CD4-positive, alpha-beta memory T cell (primary cell): Measurements from ENCODE around the gene LYRM1. TPM values are rescaled to one million over a fixed set of nuclear protein-coding genes. Genes with fewer than 3 reads are reported as not detected.

Experiments used
- CTCF ChIA-PET: fragments of 350-600 bp; sonication (Branson Sonifier 250); formaldehyde crosslinking; loops from one replicate; lab custom pipeline; 2021; ENCODE audit warnings: inconsistent platforms; ENCODE audit not compliant: partially characterized antibody; lab: Charles Lee
- POLR2A ChIA-PET: fragments of 350-600 bp; sonication (Branson Sonifier 250); formaldehyde crosslinking; loops from one replicate; lab custom pipeline; 2021; ENCODE audit not compliant: partially characterized antibody; lab: Charles Lee
- DNase-seq, 5 donors: peaks; one replicate each; pipeline versions ENCODE4 v3.0.0 to v3.0.0-alpha.2; 2020 to 2022; ENCODE audit warnings: mixed read lengths in 1 of 5
- H3K27ac ChIP-seq: one replicate; pipeline ENCODE4 v1.7.0; 2013; ENCODE audit warnings: low read depth, low read length
- H3K27me3 ChIP-seq: 2 replicates; pipeline ENCODE4 v1.7.0; 2013; ENCODE audit warnings: mild to moderate bottlenecking, low read length, moderate library complexity; ENCODE audit not compliant: insufficient read depth
- H3K36me3 ChIP-seq: 2 replicates; pipeline ENCODE4 v1.7.0; 2013; ENCODE audit warnings: mild to moderate bottlenecking, low read length, moderate library complexity; ENCODE audit not compliant: insufficient read depth
- H3K4me1 ChIP-seq: 2 replicates; pipeline ENCODE4 v1.7.0; 2013; ENCODE audit warnings: mild to moderate bottlenecking, low read length, moderate library complexity; ENCODE audit not compliant: insufficient read depth
- H3K4me3 ChIP-seq, 2 donors: one replicate each; pipeline ENCODE4 v1.7.0; 2013; ENCODE audit warnings: low read length in 2 of 2, mild to moderate bottlenecking in 1 of 2
- H3K9me3 ChIP-seq, 2 donors: one replicate each; pipeline ENCODE4 v1.7.0; 2013; ENCODE audit warnings: low read length in 2 of 2, control low read depth in 1 of 2; ENCODE audit not compliant: control insufficient read depth in 1 of 2
- H3K27ac Mint-ChIP-seq, 7 donors: one replicate each; pipeline ENCODE4 v1.8.0; 2020 to 2021; ENCODE audit warnings: mixed read lengths in 7 of 7, mild to moderate bottlenecking in 6 of 7, inconsistent platforms in 3 of 7, moderate library complexity in 3 of 7
- H3K27me3 Mint-ChIP-seq, 2 donors: one replicate each; pipeline ENCODE4 v1.8.0; 2020 to 2021; ENCODE audit warnings: mixed read lengths in 2 of 2
- H3K36me3 Mint-ChIP-seq, 2 donors: one replicate each; pipeline ENCODE4 v1.8.0; 2020 to 2021; ENCODE audit warnings: mixed read lengths in 2 of 2, inconsistent platforms in 1 of 2, mild to moderate bottlenecking in 1 of 2
- H3K4me1 Mint-ChIP-seq, 4 donors: one replicate each; pipeline ENCODE4 v1.8.0; 2020 to 2021; ENCODE audit warnings: mixed read lengths in 4 of 4, mild to moderate bottlenecking in 1 of 4
- H3K4me3 Mint-ChIP-seq, 8 donors: one replicate each; pipeline ENCODE4 v1.8.0; 2020 to 2021; ENCODE audit warnings: mixed read lengths in 8 of 8, mild to moderate bottlenecking in 7 of 8, moderate library complexity in 6 of 8, inconsistent platforms in 3 of 8
- H3K9me3 Mint-ChIP-seq, 8 donors: one replicate each; pipeline ENCODE4 v1.8.0; 2020 to 2021; ENCODE audit warnings: mixed read lengths in 8 of 8, mild to moderate bottlenecking in 5 of 8, inconsistent platforms in 3 of 8, moderate library complexity in 1 of 8
- intact Hi-C: fragments of 100-400 bp; cut with micrococcal nuclease; formaldehyde crosslinking; loops from one replicate; pipeline ENCODE4 v1.15.1; 2023
- polyA plus RNA-seq, 2 donors: library from polyadenylated mRNA; unstranded; fragments of 300-500 nt; fragmentation: Illumina TruSeq; gene quantifications; one replicate each; pipeline ENCODE4 v1.2.3, GENCODE V29; 2021
- total RNA-seq, 2 experiments: library from RNA; stranded (reverse); gene quantifications; one replicate each; pipeline ENCODE4 v1.2.3, GENCODE V29; 2021

Gene LYRM1
- total and polyA plus RNA-seq, 4 experiments from 2014 or later: 25.8 to 54.3 (median 34.7) TPM

GRCh38 chr16:20871258-20871657 lies 29.3 kb upstream of the LYRM1 start:
- POLR2A ChIA-PET: no interaction called here
- DNase-seq: no peak
- CTCF ChIA-PET: interaction anchor here (6.9 kb wide), 1 partner anchor 20 kb away, joined by 113 read pairs; no protein-coding TSS in a partner anchor
- intact Hi-C loops: no loop called here
- no peak overlapping the region for H3K4me3 ChIP-seq
- Mint-ChIP-seq H3K27ac (peak overlapping the region in 1 of 7 donors; percentile 52), H3K27me3 (no peaks in the 10 kb centered on the region), H3K4me3 (no peak overlapping the region), H3K36me3 (peaks cover 0 to 6% of the 10 kb centered on the region in 2 donors), H3K4me1 (peaks cover 28 to 44% (median 38%) of the 10 kb centered on the region in 4 donors), H3K9me3 (peaks cover 0 to 1% (median 0%) of the 10 kb centered on the region in 8 donors)
- H3K27me3 ChIP-seq: no peaks in the 10 kb centered on the region
- H3K27ac ChIP-seq: no peak overlapping the region
- no peaks in the 10 kb centered on the region for H3K36me3 ChIP-seq
- no peaks in the 10 kb centered on the region for H3K9me3 ChIP-seq
- peaks cover 40% of the 10 kb centered on the region for H3K4me1 ChIP-seq

GRCh38 chr16:20871941-20872815 lies 28.4 kb upstream of the LYRM1 start:
- ChIA-PET CTCF (interaction anchor here (2.9 to 6.9 kb wide), 3 partner anchors 14 to 27 kb away, joined by 10 to 113 read pairs (median 26); partner anchors contain the start of genes DCUN1D3 and LYRM1), POLR2A (interaction anchor here (0.5 kb wide), 1 partner anchor 19 kb away, joined by 3 read pairs; no protein-coding TSS in a partner anchor)
- Mint-ChIP-seq H3K27ac (peak overlapping the region; percentile 47 to 93 (median 66)), H3K4me3 (peak overlapping the region in 1 of 8 donors; percentile 52), H3K9me3 (peaks cover 0 to 1% (median 0%) of the 10 kb centered on the region in 8 donors), H3K27me3 (no peaks in the 10 kb centered on the region), H3K4me1 (peaks cover 29 to 39% (median 35%) of the 10 kb centered on the region in 4 donors), H3K36me3 (peaks cover 0 to 6% of the 10 kb centered on the region in 2 donors)
- DNase-seq: no peak
- peaks cover 39% of the 10 kb centered on the region for H3K4me1 ChIP-seq
- H3K27ac ChIP-seq: no peak overlapping the region
- intact Hi-C loops: no loop called here
- H3K9me3 ChIP-seq: no peaks in the 10 kb centered on the region
- no peaks in the 10 kb centered on the region for H3K36me3 ChIP-seq
- H3K4me3 ChIP-seq: no peak overlapping the region
- no peaks in the 10 kb centered on the region for H3K27me3 ChIP-seq

- peaks cover 0 to 1% (median 0%) of the 10 kb centered on the region in 8 donors for H3K9me3 Mint-ChIP-seq
- no peaks in the 10 kb centered on the region for H3K27me3 ChIP-seq
- ChIA-PET CTCF (interaction anchor here (1.9 to 6.9 kb wide), 5 partner anchors 10 to 27 kb away, joined by 7 to 113 read pairs (median 10); partner anchors contain the start of genes DCUN1D3 and LYRM1), POLR2A (interaction anchor here (1.8 to 2.9 kb wide), 2 partner anchors 27 to 28 kb away, joined by 6 to 30 read pairs; partner anchors contain the start of genes DCUN1D3 and LYRM1)
- H3K4me3 Mint-ChIP-seq: peak overlapping the region in 5 of 8 donors; percentile 17 to 87 (median 75)
- no peak for DNase-seq
- H3K36me3 Mint-ChIP-seq: peaks cover 3 to 6% of the 10 kb centered on the region in 2 donors
- peak overlapping the region; percentile 81 to 96 (median 89) for H3K27ac Mint-ChIP-seq
- peaks cover 39% of the 10 kb centered on the region for H3K4me1 ChIP-seq
- H3K27me3 Mint-ChIP-seq: no peaks in the 10 kb centered on the region
- no peaks in the 10 kb centered on the region for H3K36me3 ChIP-seq
- no peaks in the 10 kb centered on the region for H3K9me3 ChIP-seq
- H3K27ac ChIP-seq: peak overlapping the region; percentile 47
- intact Hi-C loops: no loop called here
- H3K4me1 Mint-ChIP-seq: peaks cover 32 to 44% (median 35%) of the 10 kb centered on the region in 4 donors
- no peak overlapping the region for H3K4me3 ChIP-seq
These were observed 27.2 kb upstream of the LYRM1 start for GRCh38 chr16:20873331-20873730.

GRCh38 chr16:20874088-20874581 lies 26.4 kb upstream of the LYRM1 start:
- Mint-ChIP-seq H3K36me3 (peaks cover 4 to 6% of the 10 kb centered on the region in 2 donors), H3K4me1 (peaks cover 34 to 52% (median 37%) of the 10 kb centered on the region in 4 donors), H3K27ac (peak overlapping the region; percentile 81 to 96 (median 89)), H3K4me3 (peak overlapping the region; percentile 61 to 87 (median 77)), H3K27me3 (no peaks in the 10 kb centered on the region), H3K9me3 (peaks cover 0 to 1% (median 0%) of the 10 kb centered on the region in 8 donors)
- Histone ChIP-seq H3K4me1 (peaks cover 39% of the 10 kb centered on the region), H3K9me3 (no peaks in the 10 kb centered on the region), H3K27me3 (no peaks in the 10 kb centered on the region), H3K27ac (peak overlapping the region; percentile 47), H3K4me3 (peak overlapping the region in 1 of 2 donors; percentile 17), H3K36me3 (no peaks in the 10 kb centered on the region)
- intact Hi-C loops: loop anchor here (1.0 kb wide), 1 partner anchor 24 kb away; no protein-coding TSS in a partner anchor
- ChIA-PET CTCF (interaction anchor here (0.7 to 6.9 kb wide), 21 partner anchors 8 to 286 kb away, joined by 3 to 113 read pairs (median 4); partner anchors contain the start of genes DCUN1D3 and LYRM1), POLR2A (interaction anchor here (0.8 to 2.9 kb wide), 7 partner anchors 10 to 404 kb away, joined by 3 to 30 read pairs (median 6); partner anchors contain the start of genes CRYM, DCUN1D3 and LYRM1)
- no peak for DNase-seq

- CTCF ChIA-PET: interaction anchor here (0.9 to 6.9 kb wide), 18 partner anchors 8 to 284 kb away, joined by 3 to 113 read pairs (median 6); partner anchors contain the start of genes DCUN1D3, ERI2, LYRM1 and REXO5
- Histone ChIP-seq H3K27ac (no peak overlapping the region), H3K4me3 (no peak overlapping the region), H3K27me3 (no peaks in the 10 kb centered on the region), H3K9me3 (no peaks in the 10 kb centered on the region), H3K36me3 (no peaks in the 10 kb centered on the region), H3K4me1 (peaks cover 39% of the 10 kb centered on the region)
- H3K27ac Mint-ChIP-seq: peak overlapping the region in 6 of 7 donors; percentile 65 to 93 (median 84)
- peaks cover 4 to 6% of the 10 kb centered on the region in 2 donors for H3K36me3 Mint-ChIP-seq
- H3K9me3 Mint-ChIP-seq: peaks cover 0 to 1% (median 0%) of the 10 kb centered on the region in 8 donors
- intact Hi-C loops: loop anchor here (1.0 kb wide), 1 partner anchor 25 kb away; the partner anchor contains the start of genes DCUN1D3 and LYRM1
- peak overlapping the region in 3 of 8 donors; percentile 5 to 87 (median 79) for H3K4me3 Mint-ChIP-seq
- peaks cover 41 to 63% (median 44%) of the 10 kb centered on the region in 4 donors for H3K4me1 Mint-ChIP-seq
- DNase-seq: no peak
- POLR2A ChIA-PET: interaction anchor here (0.8 to 2.9 kb wide), 9 partner anchors 9 to 41 kb away, joined by 3 to 30 read pairs (median 4); partner anchors contain the start of genes DCUN1D3 and LYRM1
- no peaks in the 10 kb centered on the region for H3K27me3 Mint-ChIP-seq
These were observed 25.3 kb upstream of the LYRM1 start for GRCh38 chr16:20875355-20875650.

- CTCF ChIA-PET: interaction anchor here (1.3 to 2.1 kb wide), 2 partner anchors 22 to 29 kb away, joined by 4 to 8 read pairs; partner anchors contain the start of genes DCUN1D3 and LYRM1
These were observed 21.9 kb upstream of the LYRM1 start for GRCh38 chr16:20878682-20879147.

More at GRCh38 chr16:20878682-20879147, 21.9 kb upstream of the LYRM1 start:
- no peak for DNase-seq
- Mint-ChIP-seq H3K4me3 (no peak overlapping the region), H3K9me3 (peaks cover 0 to 1% (median 0%) of the 10 kb centered on the region in 8 donors), H3K4me1 (peaks cover 34 to 45% (median 38%) of the 10 kb centered on the region in 4 donors), H3K36me3 (peaks cover 4 to 6% of the 10 kb centered on the region in 2 donors), H3K27me3 (no peaks in the 10 kb centered on the region), H3K27ac (peak overlapping the region in 4 of 7 donors; percentile 12 to 62 (median 54))
- no peaks in the 10 kb centered on the region for H3K36me3 ChIP-seq
- H3K27me3 ChIP-seq: no peaks in the 10 kb centered on the region
- peaks cover 20% of the 10 kb centered on the region for H3K4me1 ChIP-seq
- H3K9me3 ChIP-seq: no peaks in the 10 kb centered on the region
- no peak overlapping the region for H3K27ac ChIP-seq
- POLR2A ChIA-PET: no interaction called here
- intact Hi-C loops: no loop called here
- no peak overlapping the region for H3K4me3 ChIP-seq
